ENCODE data around the gene STK33. TPM values are rescaled to one million over a fixed set of nuclear protein-coding genes. Genes with fewer than 3 reads are reported as not detected.

The STK33 gene
- total and polyA plus RNA-seq, 2 of the 13 experiments (the other 11 are each of a cell fraction or from before 2014, with no cell fraction given), result 2.7 to 12.6 TPM

DNA sequence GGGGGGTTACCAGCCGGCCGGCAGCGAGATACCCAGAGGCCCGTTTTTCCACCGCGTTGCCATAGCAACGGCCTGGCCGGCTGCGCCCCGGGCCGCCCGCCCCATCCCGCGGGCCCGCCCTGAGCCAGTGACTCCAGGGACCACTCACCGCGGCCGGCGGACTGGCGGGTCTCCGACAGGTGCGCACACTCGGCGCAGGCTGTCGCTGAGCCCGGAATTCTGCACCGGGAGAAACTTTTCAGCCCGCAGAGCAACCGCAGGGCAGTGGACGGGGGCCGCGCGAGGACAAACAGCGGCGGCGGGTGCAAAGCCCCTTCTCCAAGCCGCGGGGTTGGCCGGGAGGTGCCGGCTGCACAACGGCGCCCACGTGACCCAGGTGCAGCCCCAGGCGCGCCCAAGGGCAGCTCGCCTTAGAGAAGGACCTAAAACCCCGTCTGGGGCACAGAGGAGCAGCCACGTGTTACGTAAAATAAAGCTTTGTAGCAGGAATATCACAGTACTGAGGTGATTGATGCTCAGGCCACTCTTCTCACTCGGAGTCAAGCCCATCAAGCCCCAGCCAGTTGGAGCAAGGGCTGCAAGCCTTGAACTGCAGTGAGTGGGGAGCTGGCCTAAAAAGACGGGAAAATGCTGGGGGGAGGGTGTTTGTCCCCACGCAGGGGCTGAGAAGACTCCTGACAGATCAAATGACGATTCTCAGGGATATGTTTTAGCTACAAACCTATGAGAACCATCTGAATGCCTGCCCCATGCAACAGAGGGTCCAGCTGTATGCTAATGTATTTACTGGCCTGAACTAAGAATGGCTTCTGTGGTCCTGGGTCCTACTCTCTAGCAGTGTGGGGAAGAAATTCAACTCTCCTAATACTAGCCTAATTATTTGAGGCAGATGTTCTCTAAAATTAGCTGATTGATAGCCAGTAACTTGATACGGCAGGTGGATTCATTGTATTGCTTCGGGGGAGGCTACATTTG lies at the start of gene STK33 (continued):
- TF ChIP-seq ZNF503 (CRISPR knock-in tag; IDR thresholded peaks at IDR 0.05) (no peak; the same call in 1 of the 2 replicates), ZNF232 (CRISPR knock-in tag; IDR thresholded peaks at IDR 0.05; ENCODE audit: borderline replicate concordance) (no peak), GATAD1 (CRISPR knock-in tag; IDR thresholded peaks at IDR 0.05) (peak; percentile 74; the same call in 1 of the 2 replicates), ZNF672 (CRISPR knock-in tag; IDR thresholded peaks at IDR 0.05) (no peak), ZEB1 (IDR thresholded peaks at IDR 0.05; ENCODE audit: insufficient replicate concordance, low read depth) (no peak), ZC3H4 (CRISPR knock-in tag; IDR thresholded peaks at IDR 0.05; ENCODE audit: borderline replicate concordance) (no peak), SMAD1 (CRISPR knock-in tag; IDR thresholded peaks at IDR 0.05; ENCODE audit: borderline replicate concordance, low read depth) (no peak), HMGA1 (CRISPR knock-in tag; conservative IDR thresholded peaks at IDR 0.05) (no peak), NPAS2 (CRISPR knock-in tag; IDR thresholded peaks at IDR 0.05; ENCODE audit: borderline replicate concordance) (0 out of 2 replicates have a peak, but pooled peaks have one; percentile 56), TEAD3 (CRISPR knock-in tag; optimal IDR thresholded peaks at IDR 0.05; ENCODE audit: borderline replicate concordance) (peak; percentile 19), ZNF451 (CRISPR knock-in tag; IDR thresholded peaks at IDR 0.05) (no peak), RAD21 (CRISPR knock-in tag; IDR thresholded peaks at IDR 0.05) (0 out of 2 replicates have a peak, but pooled peaks have one; percentile 28), ZKSCAN5 (CRISPR knock-in tag; IDR thresholded peaks at IDR 0.05) (no peak), CREBL2 (CRISPR knock-in tag; IDR thresholded peaks at IDR 0.05; ENCODE audit: borderline replicate concordance) (no peak), RFX3 (CRISPR knock-in tag; IDR thresholded peaks at IDR 0.05) (peak; percentile 76), EED (CRISPR knock-in tag; IDR thresholded peaks at IDR 0.05) (no peak)
- TF ChIP-seq, protein P1, sequence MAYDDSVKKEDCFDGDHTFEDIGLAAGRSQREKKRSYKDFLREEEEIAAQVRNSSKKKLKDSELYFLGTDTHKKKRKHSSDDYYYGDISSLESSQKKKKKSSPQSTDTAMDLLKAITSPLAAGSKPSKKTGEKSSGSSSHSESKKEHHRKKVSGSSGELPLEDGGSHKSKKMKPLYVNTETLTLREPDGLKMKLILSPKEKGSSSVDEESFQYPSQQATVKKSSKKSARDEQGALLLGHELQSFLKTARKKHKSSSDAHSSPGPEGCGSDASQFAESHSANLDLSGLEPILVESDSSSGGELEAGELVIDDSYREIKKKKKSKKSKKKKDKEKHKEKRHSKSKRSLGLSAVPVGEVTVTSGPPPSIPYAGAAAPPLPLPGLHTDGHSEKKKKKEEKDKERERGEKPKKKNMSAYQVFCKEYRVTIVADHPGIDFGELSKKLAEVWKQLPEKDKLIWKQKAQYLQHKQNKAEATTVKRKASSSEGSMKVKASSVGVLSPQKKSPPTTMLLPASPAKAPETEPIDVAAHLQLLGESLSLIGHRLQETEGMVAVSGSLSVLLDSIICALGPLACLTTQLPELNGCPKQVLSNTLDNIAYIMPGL (CRISPR knock-in tag; IDR thresholded peaks at IDR 0.05; ENCODE audit: borderline replicate concordance in 1 of 2, low read depth in 1 of 2), result peak; percentile 27 to 53; a peak in 1 of 4 replicates
- TF ChIP-seq, protein P2, sequence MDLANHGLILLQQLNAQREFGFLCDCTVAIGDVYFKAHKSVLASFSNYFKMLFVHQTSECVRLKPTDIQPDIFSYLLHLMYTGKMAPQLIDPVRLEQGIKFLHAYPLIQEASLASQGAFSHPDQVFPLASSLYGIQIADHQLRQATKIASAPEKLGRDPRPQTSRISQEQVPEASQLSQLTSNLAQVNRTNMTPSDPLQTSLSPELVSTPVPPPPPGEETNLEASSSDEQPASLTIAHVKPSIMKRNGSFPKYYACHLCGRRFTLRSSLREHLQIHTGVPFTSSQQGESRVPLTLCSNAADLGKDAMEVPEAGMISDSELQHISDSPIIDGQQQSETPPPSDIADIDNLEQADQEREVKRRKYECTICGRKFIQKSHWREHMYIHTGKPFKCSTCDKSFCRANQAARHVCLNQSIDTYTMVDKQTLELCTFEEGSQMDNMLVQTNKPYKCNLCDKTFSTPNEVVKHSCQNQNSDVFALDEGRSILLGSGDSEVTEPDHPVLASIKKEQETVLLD (CRISPR knock-in tag; IDR thresholded peaks at IDR 0.05; ENCODE audit: low read depth), result no peak
- TF ChIP-seq, protein P3, sequence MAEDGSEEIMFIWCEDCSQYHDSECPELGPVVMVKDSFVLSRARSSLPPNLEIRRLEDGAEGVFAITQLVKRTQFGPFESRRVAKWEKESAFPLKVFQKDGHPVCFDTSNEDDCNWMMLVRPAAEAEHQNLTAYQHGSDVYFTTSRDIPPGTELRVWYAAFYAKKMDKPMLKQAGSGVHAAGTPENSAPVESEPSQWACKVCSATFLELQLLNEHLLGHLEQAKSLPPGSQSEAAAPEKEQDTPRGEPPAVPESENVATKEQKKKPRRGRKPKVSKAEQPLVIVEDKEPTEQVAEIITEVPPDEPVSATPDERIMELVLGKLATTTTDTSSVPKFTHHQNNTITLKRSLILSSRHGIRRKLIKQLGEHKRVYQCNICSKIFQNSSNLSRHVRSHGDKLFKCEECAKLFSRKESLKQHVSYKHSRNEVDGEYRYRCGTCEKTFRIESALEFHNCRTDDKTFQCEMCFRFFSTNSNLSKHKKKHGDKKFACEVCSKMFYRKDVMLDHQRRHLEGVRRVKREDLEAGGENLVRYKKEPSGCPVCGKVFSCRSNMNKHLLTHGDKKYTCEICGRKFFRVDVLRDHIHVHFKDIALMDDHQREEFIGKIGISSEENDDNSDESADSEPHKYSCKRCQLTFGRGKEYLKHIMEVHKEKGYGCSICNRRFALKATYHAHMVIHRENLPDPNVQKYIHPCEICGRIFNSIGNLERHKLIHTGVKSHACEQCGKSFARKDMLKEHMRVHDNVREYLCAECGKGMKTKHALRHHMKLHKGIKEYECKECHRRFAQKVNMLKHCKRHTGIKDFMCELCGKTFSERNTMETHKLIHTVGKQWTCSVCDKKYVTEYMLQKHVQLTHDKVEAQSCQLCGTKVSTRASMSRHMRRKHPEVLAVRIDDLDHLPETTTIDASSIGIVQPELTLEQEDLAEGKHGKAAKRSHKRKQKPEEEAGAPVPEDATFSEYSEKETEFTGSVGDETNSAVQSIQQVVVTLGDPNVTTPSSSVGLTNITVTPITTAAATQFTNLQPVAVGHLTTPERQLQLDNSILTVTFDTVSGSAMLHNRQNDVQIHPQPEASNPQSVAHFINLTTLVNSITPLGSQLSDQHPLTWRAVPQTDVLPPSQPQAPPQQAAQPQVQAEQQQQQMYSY (CRISPR knock-in tag; IDR thresholded peaks at IDR 0.05), result no peak
